Fibroblast of lung (primary cell): ENCODE measurements around the gene MEG3. TPM values are rescaled to one million over a fixed set of nuclear protein-coding genes. Genes with fewer than 3 reads are reported as not detected.
A peak's percentile ranks its signal among the peaks of the same experiment; 100 is the strongest.

Experiments
- DNase-seq, 2 donors: peaks; one replicate each; pipeline versions ENCODE4 v3.0.0 to v3.0.0-alpha.2; 2010; ENCODE audit warnings: low read depth in 2 of 2
- H2AFZ ChIP-seq: 2 replicates; pipeline ENCODE4 v1.5.1; 2012; ENCODE audit warnings: low read length, control low read depth, inconsistent platforms
- H3K27ac ChIP-seq: 2 replicates; pipeline ENCODE4 v1.5.1; 2011; ENCODE audit warnings: low read length, control low read depth; ENCODE audit not compliant: insufficient read depth
- H3K27me3 ChIP-seq: 2 replicates; pipeline ENCODE4 v1.5.1; 2011; ENCODE audit warnings: mild to moderate bottlenecking, low read length; ENCODE audit not compliant: control insufficient read depth, insufficient read depth
- H3K36me3 ChIP-seq: 2 replicates; pipeline ENCODE4 v1.5.1; 2011; ENCODE audit warnings: low read length; ENCODE audit not compliant: control insufficient read depth, insufficient read depth
- H3K4me1 ChIP-seq: 2 replicates; pipeline ENCODE4 v1.5.1; 2011; ENCODE audit warnings: low read length; ENCODE audit not compliant: control insufficient read depth, insufficient read depth; ENCODE audit errors: extremely low read depth
- H3K4me2 ChIP-seq: 2 replicates; pipeline ENCODE4 v1.5.1; 2011; ENCODE audit warnings: low read length, control low read depth; ENCODE audit not compliant: insufficient read depth; ENCODE audit errors: extremely low read depth
- H3K4me3 ChIP-seq, 4 experiments: fragments of 200-600 bp in 1 of 4; sonication (generic) in 1 of 4; replicated peaks in 1 of 4; 2 replicates each; pipeline ENCODE4 v1.5.1; 2011 to 2016; ENCODE audit warnings: low read length in 4 of 4, low read depth in 3 of 4, mild to moderate bottlenecking in 3 of 4, control low read depth in 2 of 4, inconsistent platforms in 1 of 4, mixed read lengths in 1 of 4; ENCODE audit not compliant: insufficient read depth in 1 of 4; ENCODE audit errors: control extremely low read depth in 1 of 4
- H3K79me2 ChIP-seq: 2 replicates; pipeline ENCODE4 v1.5.1; 2012; ENCODE audit warnings: mild to moderate bottlenecking, low read length, inconsistent platforms; ENCODE audit not compliant: control insufficient read depth, insufficient read depth
- H3K9ac ChIP-seq: 2 replicates; pipeline ENCODE4 v1.5.1; 2011; ENCODE audit warnings: mild to moderate bottlenecking, low read length, control low read depth; ENCODE audit not compliant: insufficient read depth
- H3K9me3 ChIP-seq: 2 replicates; pipeline ENCODE4 v1.5.1; 2012; ENCODE audit warnings: low read depth, low read length; ENCODE audit not compliant: control insufficient read depth, insufficient read depth
- H4K20me1 ChIP-seq: 2 replicates; pipeline ENCODE4 v1.5.1; 2011; ENCODE audit warnings: low read length; ENCODE audit not compliant: control insufficient read depth, insufficient read depth; ENCODE audit errors: extremely low read depth
- EZH2 ChIP-seq: IDR thresholded peaks from 2 replicates; pipeline ENCODE4 v1.5.1; 2012; ENCODE audit warnings: low read length, control low read depth, mild to moderate bottlenecking; ENCODE audit errors: missing control alignments
- polyA plus RNA-seq, 2 donors: library from polyadenylated mRNA; depleted of rRNA in 1 of 2; stranded (reverse) in 1 of 2; unstranded in 1 of 2; fragments of >200 nt; gene quantifications; 2 replicates each; pipeline ENCODE4 v1.2.1, GENCODE V29; 2011 to 2012; ENCODE audit warnings: missing spikeins in 1 of 2
- total RNA-seq: library from RNA; depleted of rRNA; stranded (reverse); fragments of >200 nt; gene quantifications from 2 replicates; pipeline ENCODE4 v1.2.1, GENCODE V29; 2014
- TF ChIP-seq, protein P1 (sequence below), 2 donors: IDR thresholded peaks in 1 of 2; conservative IDR thresholded peaks in 1 of 2; 1 replicate in 1 of 2; 2 replicates in 1 of 2; pipeline ENCODE4 v1.5.1; 2011 to 2012; ENCODE audit warnings: low read length in 2 of 2, control low read depth in 1 of 2, inconsistent platforms in 1 of 2, low read depth in 1 of 2, mild to moderate bottlenecking in 1 of 2

The MEG3 gene
- total and polyA plus RNA-seq, 2 donors (not counting 1 experiment from before 2014, with no cell fraction given): 104 to 182 TPM

DNA sequence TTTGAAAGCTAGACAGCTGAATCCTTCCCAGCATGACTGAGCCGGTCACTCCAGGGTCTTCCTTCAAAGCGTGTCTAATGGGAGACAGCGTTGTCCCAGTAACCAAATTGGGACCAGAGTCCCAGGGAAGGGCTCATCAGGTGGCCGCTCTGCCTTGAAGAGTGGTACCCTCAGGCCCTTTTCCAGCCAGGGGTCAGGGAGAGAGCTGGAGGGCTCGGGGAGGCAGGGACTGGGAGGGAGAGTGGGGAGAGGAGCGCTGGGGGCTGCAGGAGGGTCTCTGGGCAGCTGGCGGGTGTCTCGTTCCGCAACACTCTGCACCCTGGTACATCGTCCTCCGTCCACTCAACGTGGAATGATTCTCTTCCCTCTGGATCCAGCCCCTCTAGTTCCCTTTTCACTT lies 79.2 kb downstream of the MEG3 start:
- no peak overlapping the region for H3K27ac ChIP-seq
- peaks cover 12% of the 10 kb centered on the region for H3K36me3 ChIP-seq
- no peak overlapping the region for H3K9ac ChIP-seq
- H3K4me3 ChIP-seq: no peak overlapping the region
- H3K4me2 ChIP-seq: no peak overlapping the region
- no peak for DNase-seq
- peaks cover 2% of the 10 kb centered on the region for H3K27me3 ChIP-seq
- H2AFZ ChIP-seq: no peak overlapping the region
- no peaks in the 10 kb centered on the region for H3K79me2 ChIP-seq
- H3K4me1 ChIP-seq: no peaks in the 10 kb centered on the region
- H3K9me3 ChIP-seq: no peaks in the 10 kb centered on the region
- TF ChIP-seq, protein P1, sequence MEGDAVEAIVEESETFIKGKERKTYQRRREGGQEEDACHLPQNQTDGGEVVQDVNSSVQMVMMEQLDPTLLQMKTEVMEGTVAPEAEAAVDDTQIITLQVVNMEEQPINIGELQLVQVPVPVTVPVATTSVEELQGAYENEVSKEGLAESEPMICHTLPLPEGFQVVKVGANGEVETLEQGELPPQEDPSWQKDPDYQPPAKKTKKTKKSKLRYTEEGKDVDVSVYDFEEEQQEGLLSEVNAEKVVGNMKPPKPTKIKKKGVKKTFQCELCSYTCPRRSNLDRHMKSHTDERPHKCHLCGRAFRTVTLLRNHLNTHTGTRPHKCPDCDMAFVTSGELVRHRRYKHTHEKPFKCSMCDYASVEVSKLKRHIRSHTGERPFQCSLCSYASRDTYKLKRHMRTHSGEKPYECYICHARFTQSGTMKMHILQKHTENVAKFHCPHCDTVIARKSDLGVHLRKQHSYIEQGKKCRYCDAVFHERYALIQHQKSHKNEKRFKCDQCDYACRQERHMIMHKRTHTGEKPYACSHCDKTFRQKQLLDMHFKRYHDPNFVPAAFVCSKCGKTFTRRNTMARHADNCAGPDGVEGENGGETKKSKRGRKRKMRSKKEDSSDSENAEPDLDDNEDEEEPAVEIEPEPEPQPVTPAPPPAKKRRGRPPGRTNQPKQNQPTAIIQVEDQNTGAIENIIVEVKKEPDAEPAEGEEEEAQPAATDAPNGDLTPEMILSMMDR (conservative IDR thresholded peaks at IDR 0.05 in 1 of 2, IDR thresholded peaks at IDR 0.05 in 1 of 2; ENCODE audit: low read depth in 1 of 2, low read length in 2 of 2): no peak
- TF ChIP-seq EZH2: no peak
- H4K20me1 ChIP-seq: no peaks in the 10 kb centered on the region

- Histone ChIP-seq H3K4me1 (no peaks in the 10 kb centered on the region), H3K4me3 (no peak overlapping the region), H4K20me1 (no peaks in the 10 kb centered on the region), H3K36me3 (peaks cover 11% of the 10 kb centered on the region), H3K79me2 (no peaks in the 10 kb centered on the region), H3K9ac (no peak overlapping the region), H3K4me2 (no peak overlapping the region), H2AFZ (no peak overlapping the region), H3K9me3 (no peaks in the 10 kb centered on the region), H3K27me3 (peaks cover 2% of the 10 kb centered on the region), H3K27ac (no peak overlapping the region)
- no peak for DNase-seq
- TF ChIP-seq, protein P1 (conservative IDR thresholded peaks at IDR 0.05 in 1 of 2, IDR thresholded peaks at IDR 0.05 in 1 of 2; ENCODE audit: low read depth in 1 of 2, low read length in 2 of 2): peak in 1 of 2 donors; percentile 12
- TF ChIP-seq EZH2: no peak
Observed at GRCh38 chr14:100906420-100906819, 80.5 kb downstream of the MEG3 start.

GRCh38 chr14:100907240-100907639 lies 81.3 kb downstream of the MEG3 start:
- TF ChIP-seq, protein P1 (conservative IDR thresholded peaks at IDR 0.05 in 1 of 2, IDR thresholded peaks at IDR 0.05 in 1 of 2; ENCODE audit: low read depth in 1 of 2, low read length in 2 of 2): no peak
- no peak for TF ChIP-seq EZH2
- H3K9ac ChIP-seq: no peak overlapping the region
- no peak overlapping the region for H3K27ac ChIP-seq
- H3K27me3 ChIP-seq: peaks cover 2% of the 10 kb centered on the region
- H3K4me1 ChIP-seq: no peaks in the 10 kb centered on the region
- no peaks in the 10 kb centered on the region for H3K9me3 ChIP-seq
- H3K79me2 ChIP-seq: no peaks in the 10 kb centered on the region
- no peaks in the 10 kb centered on the region for H4K20me1 ChIP-seq
- H2AFZ ChIP-seq: no peak overlapping the region
- H3K4me2 ChIP-seq: no peak overlapping the region
- peaks cover 7% of the 10 kb centered on the region for H3K36me3 ChIP-seq
- H3K4me3 ChIP-seq: no peak overlapping the region
- peak in 1 of 2 donors; percentile 46 for DNase-seq
